Central memory CD4-positive, alpha-beta T cell (primary cell): ENCODE measurements around the gene HIVEP3.

Source experiments
- DNase-seq: peaks from one replicate; pipeline ENCODE4 v3.0.0; 2022

Gene HIVEP3

DNA sequence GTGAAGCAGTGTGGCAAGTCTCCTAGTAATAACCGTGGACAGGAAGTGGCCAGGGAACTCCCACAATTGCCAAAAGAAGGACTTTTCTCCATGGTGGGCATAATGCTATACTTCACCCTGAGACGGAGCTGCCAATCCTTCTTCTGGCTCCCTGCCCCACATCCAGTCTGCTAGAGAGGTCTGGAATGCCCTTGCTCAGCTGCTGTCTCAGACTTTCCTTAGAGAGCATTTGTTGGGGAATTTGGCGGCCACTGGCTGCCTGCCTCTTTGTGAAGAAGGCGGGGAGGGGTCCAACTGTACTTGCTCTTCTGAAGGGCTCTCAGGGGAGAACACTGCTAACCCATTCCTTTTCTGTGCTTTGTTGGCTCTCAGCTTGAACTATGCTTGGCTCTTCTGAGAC is 310.5 kb downstream of the HIVEP3 start:
- no peak for DNase-seq

DNA sequence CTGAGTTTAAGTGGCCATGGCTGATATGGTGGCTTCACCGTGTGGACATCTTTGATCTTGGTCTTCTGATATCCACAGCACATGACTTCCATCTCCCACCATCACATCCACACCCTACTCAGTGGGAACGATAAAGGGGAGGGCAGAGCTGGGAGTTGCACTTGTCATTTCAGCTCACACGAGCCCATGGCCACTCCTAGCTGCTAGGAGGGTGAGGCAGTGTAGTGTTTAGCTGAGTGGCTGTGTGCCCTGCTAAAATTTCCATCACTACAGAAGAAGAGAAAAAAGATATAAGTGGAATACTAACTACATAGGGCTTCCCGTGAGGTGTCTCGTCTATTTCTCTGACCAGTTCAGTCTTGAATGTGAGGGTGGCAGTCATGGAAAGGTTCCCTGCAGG is 310.9 kb downstream of the HIVEP3 start:
- no peak for DNase-seq

DNA sequence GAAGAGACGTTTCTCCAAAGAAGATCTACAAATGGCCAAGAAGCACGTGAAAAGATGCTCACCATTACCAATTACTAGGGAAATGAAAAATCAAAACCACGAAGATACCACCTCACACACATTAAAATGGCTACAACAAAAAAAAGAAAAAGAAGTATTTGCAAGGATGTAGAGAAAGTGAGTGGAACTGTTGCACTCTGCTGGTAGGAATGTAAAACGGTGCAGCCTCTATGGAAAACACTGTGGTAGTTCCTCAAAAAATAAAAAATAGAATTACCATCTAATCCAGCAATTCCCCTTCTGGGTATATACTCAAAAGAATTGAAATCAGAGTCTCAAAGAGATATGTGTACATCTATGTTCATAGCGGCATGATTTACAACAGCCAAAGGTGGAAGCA is 318.8 kb downstream of the HIVEP3 start:
- DNase-seq: no peak

DNA sequence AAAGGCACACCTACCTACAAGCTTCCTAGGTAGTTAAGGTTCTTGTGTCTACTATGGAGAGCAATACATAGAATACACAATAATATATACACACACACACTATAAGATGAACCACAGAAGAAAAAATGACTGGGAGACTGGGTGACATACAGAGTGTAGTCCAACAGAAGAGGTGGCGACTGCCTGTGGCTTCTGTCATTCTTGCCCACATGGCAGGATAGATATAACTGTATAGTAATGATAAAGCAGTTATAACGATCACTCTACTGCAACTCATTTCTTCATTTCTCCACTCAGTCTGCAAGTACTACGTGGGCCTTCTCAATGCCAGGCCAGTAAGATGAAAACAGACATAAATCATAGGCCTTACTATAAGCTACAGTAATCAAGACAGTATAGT is 320.4 kb downstream of the HIVEP3 start:
- no peak for DNase-seq

DNA sequence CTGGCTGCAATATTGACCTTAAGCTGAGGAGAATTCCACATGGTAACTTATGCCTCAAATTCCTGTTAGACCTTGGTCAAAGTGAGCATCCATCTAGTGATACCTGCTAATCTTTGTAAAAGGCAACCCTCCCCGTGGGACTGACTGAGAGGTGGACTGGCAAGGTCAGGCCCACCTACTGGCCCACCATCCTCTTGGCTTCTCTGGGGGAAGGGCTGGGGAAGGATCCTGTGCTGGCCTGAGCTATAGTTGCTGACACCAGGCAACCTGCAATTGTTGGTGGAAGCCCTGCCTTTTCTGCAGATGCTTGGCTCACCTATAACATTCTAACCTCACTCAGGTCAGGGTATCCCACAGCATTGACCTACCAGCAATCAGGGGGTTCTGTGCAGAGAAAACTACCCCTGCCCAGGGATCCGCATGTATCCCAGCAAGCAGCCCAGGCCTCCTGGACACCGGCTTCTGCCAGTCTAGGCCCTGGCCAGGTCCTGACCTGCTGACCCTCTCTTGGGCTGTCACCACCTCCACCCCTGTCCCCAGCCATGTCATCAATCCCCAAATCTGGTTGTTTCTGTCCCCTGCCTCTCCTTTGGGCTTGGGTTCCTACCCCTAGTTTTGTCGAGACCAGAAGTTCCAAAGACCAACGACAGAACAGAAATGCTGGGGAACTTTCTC is 326.1 kb downstream of the HIVEP3 start:
- DNase-seq: no peak

DNA sequence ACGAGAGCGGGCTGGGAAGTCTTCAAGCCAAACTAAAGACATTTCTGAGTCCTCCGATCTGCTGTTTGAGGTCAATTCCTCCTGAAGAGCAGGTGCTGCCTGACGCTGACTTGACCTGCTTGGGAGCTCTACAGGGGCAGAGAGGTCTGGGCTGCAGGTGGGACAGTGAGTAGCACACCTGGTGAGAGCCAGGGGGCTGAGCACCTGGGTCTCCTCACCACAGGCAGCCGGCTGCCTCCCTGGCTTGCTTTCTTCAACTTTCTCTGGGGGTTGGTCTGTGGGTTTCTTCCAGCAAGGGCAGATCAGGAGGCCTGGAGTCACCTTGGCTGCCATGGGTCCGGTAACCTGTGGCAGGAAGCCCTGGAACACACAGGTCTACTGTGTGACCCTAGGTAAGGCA is 326.8 kb downstream of the HIVEP3 start:
- DNase-seq: no peak

DNA sequence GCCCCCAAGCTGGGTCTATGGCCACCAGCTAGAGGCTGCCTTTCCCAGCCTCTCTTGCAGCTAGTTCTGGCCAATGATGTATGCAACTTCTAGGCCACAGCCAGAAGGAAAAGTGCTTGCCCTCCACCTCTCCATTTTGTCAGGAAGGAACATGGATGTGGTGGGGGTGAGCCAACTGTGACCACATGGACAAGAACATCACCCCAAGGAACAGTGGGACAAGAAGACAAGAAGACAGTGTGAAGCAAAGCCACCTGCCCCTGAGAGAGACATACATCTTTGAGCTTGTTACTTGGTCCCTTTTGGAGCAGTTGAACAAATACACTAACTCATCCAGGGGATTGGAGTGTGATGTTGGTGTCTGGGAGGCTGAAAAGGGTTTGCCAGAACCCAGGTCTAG is 328.4 kb downstream of the HIVEP3 start:
- DNase-seq: no peak

DNA sequence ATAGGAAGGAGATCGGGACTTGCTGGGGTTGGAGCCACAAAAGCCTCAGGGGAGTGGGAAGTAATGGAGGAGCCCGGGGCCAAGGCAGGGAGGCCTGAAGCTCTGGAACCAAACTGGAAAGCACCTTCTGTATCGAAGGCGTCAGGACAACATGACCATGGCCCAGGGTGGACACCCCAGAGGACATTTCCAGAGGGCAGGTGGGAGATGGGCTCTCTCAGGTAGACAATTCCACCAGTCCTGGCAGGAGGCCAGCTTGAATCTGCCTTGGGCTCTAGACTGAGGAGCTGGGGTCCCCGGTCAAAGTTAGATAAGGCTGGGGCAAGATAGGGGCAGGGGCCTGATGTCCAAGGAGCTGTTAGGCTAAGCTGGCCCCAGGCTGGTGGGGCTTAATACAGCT is 329.3 kb downstream of the HIVEP3 start:
- DNase-seq: no peak

DNA sequence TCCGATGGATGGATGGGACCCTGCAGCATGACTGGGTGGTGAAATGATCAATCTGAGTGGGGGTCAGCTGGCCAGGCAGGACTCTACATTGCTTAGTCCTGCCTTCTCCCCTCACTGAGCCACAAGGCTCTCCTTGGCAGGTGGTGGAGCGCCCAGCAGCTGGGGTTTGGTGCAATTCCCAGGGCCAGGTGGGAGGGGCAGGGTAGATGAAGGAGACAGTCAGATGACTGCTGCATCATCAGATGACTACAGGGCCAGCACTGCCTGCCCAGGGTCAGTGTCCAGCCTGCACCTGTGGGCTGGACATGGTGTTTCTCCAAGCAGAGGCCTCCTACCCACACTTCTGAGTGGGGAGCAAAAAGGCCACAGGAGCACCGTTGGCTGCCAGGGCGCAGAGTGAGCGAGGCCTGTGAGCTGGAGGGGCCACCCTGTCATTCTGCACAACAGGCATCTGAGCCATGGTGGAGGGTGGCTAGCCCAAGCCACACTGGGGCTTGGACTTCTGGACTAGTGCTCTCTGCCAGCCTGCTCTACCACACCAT is 330.3 kb downstream of the HIVEP3 start:
- DNase-seq: no peak

DNA sequence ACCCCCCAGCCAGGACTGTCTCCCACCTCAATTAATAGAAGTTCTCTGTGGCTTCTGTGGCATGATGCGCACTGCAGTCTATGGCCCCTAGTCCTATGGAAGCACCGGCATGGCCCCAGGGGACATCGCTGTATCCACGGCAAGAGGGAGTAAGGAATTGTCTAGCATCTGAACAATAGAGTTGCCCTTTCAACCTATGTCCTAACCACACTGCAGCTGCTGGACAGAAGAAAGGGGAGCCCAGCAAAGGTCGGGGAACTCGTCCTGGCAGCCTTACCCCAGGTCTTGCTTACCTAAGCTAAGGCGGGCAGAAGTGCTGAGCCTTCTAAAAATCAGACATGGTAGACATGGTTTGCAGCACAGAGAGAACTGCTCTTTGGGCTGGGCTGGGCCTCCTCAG is 330.9 kb downstream of the HIVEP3 start:
- DNase-seq: no peak

DNA sequence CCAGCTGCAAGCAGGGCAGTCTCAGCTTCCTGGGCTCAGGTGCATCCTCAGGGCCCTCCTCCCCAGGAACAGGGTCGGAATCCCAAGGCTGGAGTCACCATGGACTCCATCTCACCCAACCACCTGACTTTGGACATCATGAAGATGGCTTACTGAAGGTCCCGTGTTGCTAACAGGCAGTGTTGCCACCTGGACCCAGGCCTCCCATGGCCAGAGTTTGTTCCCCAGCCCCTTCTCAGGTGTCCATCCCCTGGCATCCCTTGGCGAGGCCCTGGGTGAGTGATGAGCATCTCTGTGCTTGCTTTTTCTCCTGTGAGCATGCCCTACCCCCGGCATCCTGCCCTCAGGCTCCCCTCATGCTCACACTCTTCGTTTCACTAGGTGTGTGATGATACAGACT is 332.5 kb downstream of the HIVEP3 start:
- DNase-seq: no peak

DNA sequence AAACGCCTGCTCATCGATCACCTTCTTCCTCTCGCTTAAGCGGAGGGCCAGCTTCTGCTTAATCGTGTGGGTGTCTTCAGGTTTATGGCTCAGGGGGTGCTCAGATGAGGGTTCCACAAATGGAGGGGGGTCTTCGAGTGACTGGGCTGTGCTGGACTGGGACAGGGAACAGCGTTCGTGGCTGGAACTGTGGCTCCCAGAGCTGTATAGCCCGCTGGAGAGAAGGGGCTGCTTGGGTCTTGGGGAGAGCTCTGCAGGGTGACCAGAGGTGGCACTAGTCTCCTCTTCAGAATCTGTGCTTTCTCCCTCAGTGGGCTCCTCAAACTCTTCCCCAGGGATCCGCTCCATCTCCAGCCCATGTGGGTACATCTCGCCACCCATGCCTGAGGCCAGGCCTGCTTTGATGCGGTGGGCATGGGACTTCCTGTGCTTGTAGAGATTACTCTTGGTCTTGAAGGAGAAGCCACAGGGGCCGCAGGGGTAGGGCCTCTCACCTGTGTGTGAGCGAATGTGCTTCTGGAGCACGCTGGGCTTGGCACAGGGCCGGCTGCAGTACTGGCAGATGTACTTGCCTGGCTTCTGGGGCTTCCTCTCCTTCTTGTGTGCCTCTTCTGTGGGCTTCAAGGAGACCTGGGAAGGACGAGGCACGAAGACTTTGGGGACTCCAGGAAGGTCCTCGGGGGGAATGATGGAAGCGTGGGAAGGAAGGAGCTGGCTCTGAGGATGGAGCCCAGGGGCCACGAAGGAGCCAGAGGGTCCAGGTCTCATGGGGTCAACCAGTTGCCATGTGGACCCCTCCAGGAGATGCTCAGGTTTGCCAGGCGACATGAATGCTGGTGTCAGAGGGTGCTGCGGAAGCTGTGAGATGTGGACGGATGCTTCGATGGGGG is 334.8 kb downstream of the HIVEP3 start:
- DNase-seq: no peak

DNA sequence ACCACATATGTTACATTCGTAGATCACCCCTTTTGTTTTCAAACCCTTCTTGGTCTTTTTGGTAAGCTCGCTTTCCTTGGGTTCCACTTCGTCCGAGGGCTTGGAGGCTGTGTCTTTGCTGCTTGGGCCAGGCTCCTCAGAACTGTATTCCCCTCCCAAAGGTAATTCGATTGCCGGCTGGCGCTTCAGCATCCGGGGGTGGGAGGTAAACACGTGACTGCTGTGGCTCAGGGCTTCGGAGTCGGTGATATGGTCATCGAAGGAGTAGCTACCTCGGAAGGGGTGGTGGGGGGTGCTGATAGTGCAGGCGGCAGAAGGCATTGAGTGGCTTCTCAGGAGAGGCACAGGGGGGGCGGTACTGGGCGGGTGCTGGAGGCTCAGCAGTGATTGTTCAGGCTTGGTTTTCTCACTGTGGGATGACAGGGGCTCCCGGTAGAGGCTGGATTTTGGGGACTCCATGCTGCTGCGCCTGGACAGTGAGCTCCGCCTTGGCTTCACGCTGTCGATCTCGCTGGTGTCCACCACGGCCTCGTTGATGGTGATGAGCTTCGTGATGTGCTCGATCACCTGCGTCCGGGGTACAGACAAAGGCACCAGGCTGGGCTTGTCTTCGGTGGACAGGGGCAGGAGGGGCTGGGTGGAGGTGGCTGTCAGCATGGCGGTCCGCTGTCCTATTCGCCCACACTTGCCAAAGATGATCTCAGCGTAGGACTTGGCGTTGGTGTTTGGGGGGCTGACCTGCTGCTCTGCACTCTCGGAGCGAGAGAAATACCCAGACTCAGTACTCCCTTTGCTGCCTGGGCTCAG is 335.7 kb downstream of the HIVEP3 start:
- no peak for DNase-seq

DNA sequence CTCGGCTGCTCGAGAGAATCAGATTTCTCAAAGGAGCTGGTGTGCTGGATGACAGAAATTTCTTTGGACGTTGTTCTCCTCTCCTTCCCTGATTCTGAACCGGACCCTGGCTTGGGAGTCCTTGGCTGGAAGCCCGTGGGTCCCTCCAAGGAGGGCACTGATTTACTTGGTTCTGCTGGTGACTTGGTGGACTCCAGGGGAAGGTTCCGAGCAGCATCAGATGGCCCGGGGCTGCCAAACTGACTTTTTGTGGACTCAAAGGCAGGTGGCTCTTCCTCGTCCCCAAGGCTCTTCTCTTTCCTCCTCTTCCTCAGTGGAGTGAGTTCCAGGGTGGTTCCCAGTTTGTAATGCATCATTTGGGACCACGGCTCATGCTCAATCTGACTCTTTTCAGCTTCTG is 336.4 kb downstream of the HIVEP3 start:
- no peak for DNase-seq

DNA sequence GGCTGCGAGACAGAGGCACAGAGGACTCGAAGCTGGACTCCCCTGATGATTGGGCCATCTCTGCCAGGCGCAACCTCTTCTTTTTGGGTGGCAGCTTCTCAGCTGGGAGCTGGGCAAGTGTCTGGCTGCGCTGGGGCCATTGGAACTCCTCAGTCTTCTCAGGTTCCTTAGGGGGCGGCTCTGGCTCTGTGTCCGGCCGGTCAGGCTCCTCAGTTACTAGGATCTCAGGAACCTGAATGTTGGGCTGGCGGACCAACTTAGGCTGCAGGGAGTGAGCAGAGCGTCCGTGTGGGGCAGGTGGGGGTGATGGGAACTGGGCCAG is 336.8 kb downstream of the HIVEP3 start:
- no peak for DNase-seq

DNA sequence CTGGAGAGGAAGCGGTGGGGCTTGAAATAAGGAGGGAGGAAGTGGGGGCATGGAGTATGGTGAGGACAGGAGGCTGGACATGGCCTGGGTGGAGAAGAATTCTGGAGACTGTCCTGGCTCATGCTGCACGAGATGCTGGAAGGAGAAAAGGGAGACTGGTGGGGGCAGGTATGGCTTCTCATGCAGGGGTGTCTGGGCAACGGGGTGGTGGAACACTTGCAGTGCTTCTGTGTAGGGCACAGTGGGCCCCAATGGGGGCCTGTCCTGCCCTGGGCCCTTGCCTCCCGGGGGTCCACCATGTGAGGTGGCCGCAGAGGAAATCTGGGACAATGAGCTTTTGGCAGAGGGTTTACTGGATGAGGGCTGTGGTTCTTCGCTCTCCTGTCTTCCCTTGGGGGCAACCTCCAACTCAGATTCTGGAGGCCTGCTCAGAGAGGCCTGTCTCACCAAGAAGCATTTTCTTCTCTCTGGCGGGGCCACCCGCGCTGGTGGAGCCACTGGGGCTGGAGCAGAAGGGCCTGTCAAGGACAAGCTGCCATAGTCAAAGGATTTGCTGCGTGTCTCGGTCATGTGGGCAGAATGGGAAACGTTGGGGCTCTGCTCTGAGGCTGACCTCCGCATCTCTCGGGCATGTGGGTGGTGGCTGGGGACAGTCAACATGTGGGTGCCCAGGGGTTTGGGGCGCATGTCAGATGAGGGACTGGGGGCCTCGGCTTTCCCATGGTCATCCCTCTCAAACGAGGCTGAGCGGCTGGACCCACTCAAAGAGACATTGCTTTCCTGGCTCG is 337.3 kb downstream of the HIVEP3 start:
- no peak for DNase-seq

DNA sequence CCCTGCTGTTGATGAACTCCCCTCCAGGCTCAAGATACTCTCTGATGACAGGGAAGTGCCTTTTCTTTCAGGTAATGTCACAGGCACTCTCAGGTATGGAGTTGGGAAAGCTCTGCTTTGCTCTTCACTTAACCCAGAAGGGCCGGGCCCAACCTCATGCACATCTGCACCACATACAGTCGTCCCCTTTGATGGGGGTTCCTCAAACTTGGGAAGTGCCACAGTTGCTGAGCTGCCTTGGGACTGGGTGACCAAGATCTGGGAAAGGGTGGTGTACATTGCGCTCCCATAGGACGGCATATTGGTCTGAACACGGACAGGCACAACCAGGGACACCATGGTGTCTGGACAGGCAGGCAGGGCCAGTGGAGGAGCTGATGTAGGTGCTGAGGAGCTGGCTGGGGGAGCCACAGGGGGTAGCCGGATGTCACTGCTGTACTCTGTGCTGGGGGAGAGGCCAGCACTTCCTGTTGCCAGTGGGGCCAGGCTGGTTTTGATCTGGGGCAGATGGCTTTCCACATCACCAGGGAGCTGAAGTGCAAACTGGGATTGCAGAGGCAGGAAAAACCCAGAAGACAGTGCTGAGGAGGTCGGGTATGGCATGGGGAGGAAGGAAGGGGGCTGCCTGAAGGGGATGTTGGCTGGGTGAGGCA is 338.1 kb downstream of the HIVEP3 start:
- no peak for DNase-seq

DNA sequence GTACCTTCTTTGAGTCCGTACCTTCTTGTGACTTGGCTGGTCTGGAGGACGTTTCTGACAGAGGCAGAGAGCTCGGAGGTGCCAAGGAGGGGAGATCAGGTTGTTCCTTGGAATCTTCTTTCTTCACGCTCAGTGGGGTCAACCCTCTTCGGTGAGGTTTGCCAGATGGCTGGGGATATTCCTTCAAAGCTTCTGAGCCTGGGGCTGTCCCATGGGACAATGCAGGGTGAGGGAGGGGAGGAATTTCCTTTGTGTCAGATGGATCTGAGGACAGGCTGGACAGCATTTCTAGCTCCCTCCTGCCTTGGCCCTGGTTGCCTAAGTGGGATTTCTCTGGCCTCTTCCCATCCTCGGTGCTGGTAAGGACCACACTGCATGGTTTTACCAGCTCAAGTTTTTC is 338.7 kb downstream of the HIVEP3 start:
- DNase-seq: no peak

DNA sequence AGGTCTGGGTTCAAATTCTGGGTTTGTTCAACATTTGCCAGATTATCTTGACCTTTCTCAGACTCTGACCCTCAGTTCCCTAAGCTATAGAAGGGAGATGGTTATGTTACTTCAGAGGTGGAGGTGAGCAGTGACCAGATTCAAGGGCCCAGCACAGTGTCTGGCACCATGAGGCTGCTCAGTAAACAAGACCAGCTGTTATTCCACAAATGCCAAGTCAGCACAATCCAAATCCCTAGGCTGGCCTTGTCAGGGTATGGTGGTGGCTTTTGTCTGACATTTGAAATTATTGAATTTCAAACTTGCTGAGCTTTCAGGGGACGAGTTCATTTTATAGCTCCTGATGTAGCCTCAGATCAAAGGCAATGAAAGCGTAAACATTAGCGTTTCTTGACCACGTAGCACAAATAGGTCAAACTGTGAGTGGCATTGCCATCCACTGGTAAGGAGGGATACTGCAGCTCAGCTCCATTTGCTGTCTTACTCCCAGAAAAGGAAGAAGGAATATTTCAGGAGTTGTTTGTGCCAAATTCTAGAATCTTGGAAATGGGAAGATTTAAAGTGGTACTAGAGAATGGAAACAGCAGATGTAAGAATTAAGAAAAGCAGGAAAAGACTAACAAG is 339.9 kb downstream of the HIVEP3 start:
- no peak for DNase-seq

DNA sequence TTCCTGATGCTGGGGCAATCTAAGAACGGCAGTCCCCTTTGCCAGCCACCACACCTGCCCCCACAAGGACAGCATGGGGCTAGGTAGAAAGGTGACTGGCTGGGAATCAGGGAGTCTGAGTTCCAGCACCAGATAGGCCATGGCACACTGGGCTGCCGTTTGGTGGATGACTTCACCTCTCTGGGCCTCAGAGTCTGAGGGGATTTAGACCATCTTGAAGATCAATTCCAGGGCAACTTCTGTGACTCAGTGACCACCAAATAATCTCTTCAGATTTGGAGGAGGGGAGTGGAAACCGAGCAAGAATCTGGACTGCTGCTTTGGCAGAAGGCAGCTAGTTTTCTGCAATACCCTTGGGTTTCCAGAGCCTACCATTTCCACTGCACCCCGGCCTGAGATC is 342.1 kb downstream of the HIVEP3 start:
- DNase-seq: no peak

DNA sequence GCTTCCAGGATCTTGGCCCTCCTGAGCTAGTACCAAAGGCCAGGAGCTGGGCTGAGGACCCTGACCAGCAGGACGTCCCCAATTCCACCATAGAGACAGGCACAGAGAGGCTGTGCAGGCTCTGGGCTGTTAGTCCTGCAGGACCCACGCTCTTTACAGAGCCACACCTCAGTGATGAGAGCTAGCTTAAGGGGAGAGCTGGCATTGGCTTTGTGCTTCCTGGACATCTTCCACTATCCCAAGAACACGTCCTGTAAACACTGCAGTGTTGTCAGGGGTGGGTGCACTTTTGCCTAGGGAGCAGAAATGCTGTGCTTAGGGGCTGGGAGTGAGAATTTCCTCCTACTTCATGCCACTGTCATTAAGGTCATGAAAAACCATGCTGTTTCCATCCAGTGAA is 342.5 kb downstream of the HIVEP3 start:
- DNase-seq: no peak

DNA sequence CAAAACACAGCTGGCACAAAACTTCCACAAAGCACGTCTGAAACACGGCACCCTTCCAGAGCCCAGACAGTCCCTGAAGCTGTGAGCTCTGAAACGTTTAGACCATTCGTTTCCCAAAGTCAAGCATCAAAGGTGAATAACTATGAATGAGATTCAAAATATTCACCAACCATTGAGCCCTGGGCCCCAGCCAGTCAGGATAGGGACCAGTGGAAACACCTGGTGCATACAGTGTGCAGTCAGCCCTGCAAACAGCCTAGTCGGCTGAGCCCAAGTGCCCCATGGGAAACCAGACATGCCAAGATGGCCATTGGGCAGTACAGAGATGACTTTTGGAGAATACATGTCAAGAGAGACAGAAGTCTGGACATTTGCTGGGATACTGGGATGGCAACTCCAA is 343.9 kb downstream of the HIVEP3 start:
- no peak for DNase-seq
